Natural killer cell treated with Interleukin-12 subunit alpha and Interleukin-12 subunit beta and Interleukin-15 and Interleukin-18, amount 100 ng/mL, for 72 hours (primary cell): ENCODE data around the gene WRNIP1. TPM values are rescaled to one million over a fixed set of nuclear protein-coding genes. Genes with fewer than 3 reads are reported as not detected.

Source experiments
- ATAC-seq, 2 donors: fragments of 150-1000 bp; cut with Tn5 transposase in 1 of 2; sonication (Bioruptor Pico), chemical (Tn5 transposase) in 1 of 2; 2 replicates each; pipeline ENCODE4 v1.10.0; 2021
- DNase-seq: peaks from one replicate; pipeline ENCODE4 v3.0.0; 2022; ENCODE audit warnings: low spot score
- H3K27ac Mint-ChIP-seq, 2 donors: 1 replicate in 1 of 2; 2 replicates in 1 of 2; pipeline ENCODE4 v1.8.0; 2022; ENCODE audit warnings: mixed read lengths in 2 of 2, mild to moderate bottlenecking in 1 of 2, moderate library complexity in 1 of 2
- H3K27me3 Mint-ChIP-seq, 2 donors: 1 replicate in 1 of 2; 2 replicates in 1 of 2; pipeline ENCODE4 v1.8.0; 2022; ENCODE audit warnings: mixed read lengths in 2 of 2
- H3K36me3 Mint-ChIP-seq: one replicate; pipeline ENCODE4 v1.8.0; 2022; ENCODE audit warnings: mixed read lengths
- H3K4me1 Mint-ChIP-seq, 2 donors: 1 replicate in 1 of 2; 2 replicates in 1 of 2; pipeline ENCODE4 v1.8.0; 2022; ENCODE audit warnings: low read depth in 2 of 2, mixed read lengths in 2 of 2, mild to moderate bottlenecking in 1 of 2
- H3K4me3 Mint-ChIP-seq: one replicate; pipeline ENCODE4 v1.8.0; 2022; ENCODE audit warnings: mixed read lengths
- H3K9me3 Mint-ChIP-seq: 2 replicates; pipeline ENCODE4 v1.8.0; 2022; ENCODE audit warnings: mixed read lengths
- total RNA-seq, 2 donors: library from RNA; stranded (reverse); gene quantifications; one replicate each; pipeline ENCODE4 v1.2.3, GENCODE V29; 2022

WRNIP1 gene
- total RNA-seq, 2 donors from 2014 or later = 54.5 to 57.8 TPM

GRCh38 chr6:2802521-2803060 is 37.4 kb downstream of the WRNIP1 start:
- no peak for DNase-seq
- H3K36me3 Mint-ChIP-seq = no peaks in the 10 kb centered on the region
- H3K27me3 Mint-ChIP-seq = no peaks in the 10 kb centered on the region
- peaks cover 44 to 47% of the 10 kb centered on the region in 2 donors for H3K4me1 Mint-ChIP-seq
- no peak overlapping the region for H3K27ac Mint-ChIP-seq
- peaks cover 3% of the 10 kb centered on the region for H3K9me3 Mint-ChIP-seq
- no peak for ATAC-seq
- no peak overlapping the region for H3K4me3 Mint-ChIP-seq

- H3K9me3 Mint-ChIP-seq = peaks cover 3% of the 10 kb centered on the region
- H3K4me3 Mint-ChIP-seq = no peak overlapping the region
- ATAC-seq (peak in 1 of 2 donors; percentile 14), DNase-seq (no peak)
- no peaks in the 10 kb centered on the region for H3K27me3 Mint-ChIP-seq
- no peaks in the 10 kb centered on the region for H3K36me3 Mint-ChIP-seq
- H3K4me1 Mint-ChIP-seq = peaks cover 51 to 55% of the 10 kb centered on the region in 2 donors
- no peak overlapping the region for H3K27ac Mint-ChIP-seq
Measured at GRCh38 chr6:2803731-2804429, 38.7 kb downstream of the WRNIP1 start.

DNA sequence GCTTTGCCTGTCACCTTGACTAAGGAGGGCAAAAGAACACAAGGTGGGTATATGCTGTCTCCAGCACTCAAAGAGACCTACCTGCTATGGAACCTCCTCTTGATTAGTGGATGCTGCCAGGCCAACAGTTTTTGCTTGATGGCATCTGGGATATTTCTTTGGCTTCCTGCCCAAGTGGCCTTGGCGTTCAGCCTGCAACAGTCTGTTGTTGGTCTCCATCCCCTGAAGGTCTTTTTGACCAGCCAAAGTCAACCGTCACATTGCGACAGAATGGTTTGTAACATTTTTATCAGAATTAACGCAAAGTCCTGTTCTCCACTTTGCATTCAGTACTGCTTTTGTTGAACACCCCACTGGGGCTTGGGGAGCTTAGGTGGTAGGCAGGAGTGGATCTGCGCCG is 39.3 kb downstream of the WRNIP1 start:
- DNase-seq = no peak
- H3K36me3 Mint-ChIP-seq = no peaks in the 10 kb centered on the region
- H3K4me1 Mint-ChIP-seq = peaks cover 51 to 54% of the 10 kb centered on the region in 2 donors
- no peaks in the 10 kb centered on the region for H3K27me3 Mint-ChIP-seq
- peaks cover 3% of the 10 kb centered on the region for H3K9me3 Mint-ChIP-seq
- H3K27ac Mint-ChIP-seq = no peak overlapping the region
- no peak overlapping the region for H3K4me3 Mint-ChIP-seq
- ATAC-seq = no peak

DNA sequence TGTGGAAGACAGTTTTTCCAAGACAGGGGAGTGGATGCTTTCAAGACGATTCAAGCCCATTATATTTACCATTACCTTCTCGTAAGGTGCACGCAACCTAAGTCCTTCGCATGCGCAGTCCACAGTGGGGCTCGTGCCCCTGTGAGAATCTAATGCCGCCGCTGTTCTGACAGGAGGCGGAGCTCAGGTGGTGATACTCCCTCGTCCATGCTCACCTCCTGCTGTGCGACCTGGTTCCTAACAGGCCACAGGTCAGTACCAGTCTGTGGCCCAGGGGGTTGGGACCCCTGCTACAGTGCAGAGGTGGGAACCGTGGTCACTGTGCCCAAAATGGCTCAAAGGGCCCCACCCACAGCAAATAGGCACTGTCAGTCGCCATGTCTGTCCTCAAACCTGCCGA is 39.8 kb downstream of the WRNIP1 start:
- Mint-ChIP-seq H3K27me3 (no peaks in the 10 kb centered on the region), H3K4me3 (no peak overlapping the region), H3K27ac (peak overlapping the region in 1 of 2 donors; percentile 87), H3K9me3 (peaks cover 3% of the 10 kb centered on the region), H3K4me1 (peaks cover 51 to 54% of the 10 kb centered on the region in 2 donors), H3K36me3 (no peaks in the 10 kb centered on the region)
- no peak for DNase-seq
- no peak for ATAC-seq

- Mint-ChIP-seq H3K36me3 (no peaks in the 10 kb centered on the region), H3K27ac (peak overlapping the region; percentile 15 to 87), H3K4me1 (peaks cover 56 to 60% of the 10 kb centered on the region in 2 donors), H3K9me3 (peaks cover 3% of the 10 kb centered on the region), H3K27me3 (no peaks in the 10 kb centered on the region), H3K4me3 (peak overlapping the region; percentile 26)
- DNase-seq = no peak
- ATAC-seq = no peak
Measured at GRCh38 chr6:2806644-2807043, 41.5 kb downstream of the WRNIP1 start.

- Mint-ChIP-seq H3K27ac (peak overlapping the region; percentile 1 to 87), H3K4me1 (peaks cover 56 to 60% of the 10 kb centered on the region in 2 donors), H3K4me3 (no peak overlapping the region), H3K9me3 (peaks cover 3% of the 10 kb centered on the region), H3K36me3 (no peaks in the 10 kb centered on the region), H3K27me3 (no peaks in the 10 kb centered on the region)
- no peak for DNase-seq
- no peak for ATAC-seq
Measured at GRCh38 chr6:2807342-2808090, 42.3 kb downstream of the WRNIP1 start.

DNA sequence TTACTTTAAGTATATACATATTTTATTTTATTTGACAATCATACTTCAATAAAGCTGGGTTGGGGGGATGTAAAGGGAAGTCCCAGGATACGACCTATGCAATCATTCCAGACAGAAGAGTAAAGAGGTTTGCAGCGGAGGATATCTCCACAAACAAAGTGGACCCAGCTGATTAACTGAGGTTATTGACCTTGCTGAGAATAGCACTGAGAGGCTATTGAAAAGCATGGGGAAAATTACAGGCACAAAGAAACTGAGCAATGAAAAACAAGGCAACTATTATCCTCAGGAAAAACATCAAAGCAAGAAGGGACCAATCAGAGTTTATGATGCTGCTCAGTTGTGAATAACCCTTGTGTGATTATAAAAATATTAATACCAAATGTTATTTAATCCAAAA is 43.8 kb downstream of the WRNIP1 start:
- Mint-ChIP-seq H3K36me3 (no peaks in the 10 kb centered on the region), H3K4me1 (peaks cover 52 to 57% of the 10 kb centered on the region in 2 donors), H3K9me3 (peaks cover 3% of the 10 kb centered on the region), H3K27ac (peak overlapping the region in 1 of 2 donors; percentile 84), H3K27me3 (no peaks in the 10 kb centered on the region), H3K4me3 (no peak overlapping the region)
- DNase-seq = no peak
- ATAC-seq = no peak

DNA sequence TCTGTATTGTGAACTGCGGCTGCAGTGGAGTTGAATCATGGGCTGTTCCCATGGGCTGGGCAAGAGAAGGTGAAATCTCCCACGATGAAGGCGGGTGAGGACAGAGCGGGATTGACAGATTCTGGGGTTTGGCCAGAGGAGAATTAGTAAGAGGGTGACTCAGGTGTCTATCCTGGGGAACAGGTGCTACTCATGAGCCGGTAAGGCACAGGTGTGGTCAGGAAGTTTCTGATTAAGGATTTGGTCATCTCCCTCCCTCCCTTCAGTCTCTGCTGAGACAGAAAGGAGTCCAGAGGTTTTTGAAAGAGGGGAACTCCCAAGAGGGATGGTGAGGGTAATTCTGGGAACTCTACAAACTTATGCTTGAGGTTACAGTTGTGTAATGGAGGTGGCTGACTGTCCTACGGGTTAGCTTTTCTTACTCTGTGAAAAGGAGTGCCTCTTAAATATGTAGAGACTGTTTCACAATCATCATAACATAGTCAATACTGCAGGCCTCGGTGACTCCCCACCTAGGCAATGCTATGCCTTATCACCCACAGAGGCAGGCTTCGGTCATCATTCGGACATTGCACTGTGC is 45.0 kb downstream of the WRNIP1 start:
- peaks cover 52 to 57% of the 10 kb centered on the region in 2 donors for H3K4me1 Mint-ChIP-seq
- DNase-seq = peak; percentile 76
- peak overlapping the region; percentile 72 for H3K4me3 Mint-ChIP-seq
- peaks cover 3% of the 10 kb centered on the region for H3K9me3 Mint-ChIP-seq
- H3K27me3 Mint-ChIP-seq = no peaks in the 10 kb centered on the region
- peak overlapping the region; percentile 70 to 84 for H3K27ac Mint-ChIP-seq
- ATAC-seq = peak; percentile 96 to 97
- H3K36me3 Mint-ChIP-seq = peaks cover 2% of the 10 kb centered on the region

- Mint-ChIP-seq H3K9me3 (peaks cover 14% of the 10 kb centered on the region), H3K27ac (no peak overlapping the region), H3K4me3 (no peak overlapping the region), H3K36me3 (peaks cover 28% of the 10 kb centered on the region), H3K27me3 (no peaks in the 10 kb centered on the region), H3K4me1 (peaks cover 33 to 38% of the 10 kb centered on the region in 2 donors)
- ATAC-seq (no peak), DNase-seq (no peak)
Measured at GRCh38 chr6:2812695-2813094, 47.5 kb downstream of the WRNIP1 start.

DNA sequence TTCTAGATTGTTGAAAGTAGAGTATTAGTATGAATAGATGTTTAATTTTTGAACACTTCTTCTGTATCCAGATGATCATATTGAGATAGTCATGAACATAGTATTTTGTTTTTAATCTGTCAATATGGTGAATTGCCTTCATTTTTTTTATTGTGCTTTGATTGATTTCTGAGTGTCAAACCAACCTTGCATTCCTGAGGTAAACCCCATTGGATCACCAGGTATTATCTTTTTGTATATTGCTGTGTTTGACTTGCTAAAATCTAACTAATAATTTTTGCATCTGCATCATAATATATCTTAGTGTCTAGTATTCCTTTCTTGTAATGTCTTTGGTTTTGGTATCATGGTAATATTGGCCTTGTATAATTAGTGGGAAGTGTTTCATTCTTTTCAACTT is 51.0 kb downstream of the WRNIP1 start:
- no peak for ATAC-seq
- DNase-seq = no peak
- no peaks in the 10 kb centered on the region for H3K27me3 Mint-ChIP-seq
- H3K27ac Mint-ChIP-seq = no peak overlapping the region
- H3K9me3 Mint-ChIP-seq = peaks cover 14% of the 10 kb centered on the region
- peaks cover 29% of the 10 kb centered on the region for H3K36me3 Mint-ChIP-seq
- H3K4me3 Mint-ChIP-seq = no peak overlapping the region
- H3K4me1 Mint-ChIP-seq = peaks cover 16 to 31% of the 10 kb centered on the region in 2 donors

- Mint-ChIP-seq H3K27ac (peak overlapping the region in 1 of 2 donors; percentile 47), H3K27me3 (no peaks in the 10 kb centered on the region), H3K36me3 (peaks cover 29% of the 10 kb centered on the region), H3K9me3 (peaks cover 14% of the 10 kb centered on the region), H3K4me3 (no peak overlapping the region), H3K4me1 (peaks cover 23 to 31% of the 10 kb centered on the region in 2 donors)
- DNase-seq (no peak), ATAC-seq (peak in 1 of 2 donors; percentile 17)
Measured at GRCh38 chr6:2817903-2818443, 52.8 kb downstream of the WRNIP1 start.

GRCh38 chr6:2818593-2818992 is 53.4 kb downstream of the WRNIP1 start:
- Mint-ChIP-seq H3K27ac (peak overlapping the region in 1 of 2 donors; percentile 47), H3K36me3 (peaks cover 29% of the 10 kb centered on the region), H3K9me3 (peaks cover 14% of the 10 kb centered on the region), H3K4me3 (no peak overlapping the region), H3K27me3 (no peaks in the 10 kb centered on the region), H3K4me1 (peaks cover 23 to 31% of the 10 kb centered on the region in 2 donors)
- ATAC-seq (no peak), DNase-seq (no peak)

- H3K27me3 Mint-ChIP-seq = no peaks in the 10 kb centered on the region
- H3K27ac Mint-ChIP-seq = peak overlapping the region in 1 of 2 donors; percentile 89
- DNase-seq (no peak), ATAC-seq (no peak)
- peaks cover 23 to 31% of the 10 kb centered on the region in 2 donors for H3K4me1 Mint-ChIP-seq
- no peak overlapping the region for H3K4me3 Mint-ChIP-seq
- H3K36me3 Mint-ChIP-seq = peaks cover 29% of the 10 kb centered on the region
- H3K9me3 Mint-ChIP-seq = peaks cover 14% of the 10 kb centered on the region
Measured at GRCh38 chr6:2819115-2819514, 53.9 kb downstream of the WRNIP1 start.
